Measurements from ENCODE around the gene MAP3K12.
"Not testable (repeated sequence)": the region's sequence is repeated elsewhere in the genome, so short reads cannot be mapped to it uniquely, and the experiment has no call there.

The MAP3K12 gene, protein sequence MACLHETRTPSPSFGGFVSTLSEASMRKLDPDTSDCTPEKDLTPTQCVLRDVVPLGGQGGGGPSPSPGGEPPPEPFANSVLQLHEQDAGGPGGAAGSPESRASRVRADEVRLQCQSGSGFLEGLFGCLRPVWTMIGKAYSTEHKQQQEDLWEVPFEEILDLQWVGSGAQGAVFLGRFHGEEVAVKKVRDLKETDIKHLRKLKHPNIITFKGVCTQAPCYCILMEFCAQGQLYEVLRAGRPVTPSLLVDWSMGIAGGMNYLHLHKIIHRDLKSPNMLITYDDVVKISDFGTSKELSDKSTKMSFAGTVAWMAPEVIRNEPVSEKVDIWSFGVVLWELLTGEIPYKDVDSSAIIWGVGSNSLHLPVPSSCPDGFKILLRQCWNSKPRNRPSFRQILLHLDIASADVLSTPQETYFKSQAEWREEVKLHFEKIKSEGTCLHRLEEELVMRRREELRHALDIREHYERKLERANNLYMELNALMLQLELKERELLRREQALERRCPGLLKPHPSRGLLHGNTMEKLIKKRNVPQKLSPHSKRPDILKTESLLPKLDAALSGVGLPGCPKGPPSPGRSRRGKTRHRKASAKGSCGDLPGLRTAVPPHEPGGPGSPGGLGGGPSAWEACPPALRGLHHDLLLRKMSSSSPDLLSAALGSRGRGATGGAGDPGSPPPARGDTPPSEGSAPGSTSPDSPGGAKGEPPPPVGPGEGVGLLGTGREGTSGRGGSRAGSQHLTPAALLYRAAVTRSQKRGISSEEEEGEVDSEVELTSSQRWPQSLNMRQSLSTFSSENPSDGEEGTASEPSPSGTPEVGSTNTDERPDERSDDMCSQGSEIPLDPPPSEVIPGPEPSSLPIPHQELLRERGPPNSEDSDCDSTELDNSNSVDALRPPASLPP

DNA sequence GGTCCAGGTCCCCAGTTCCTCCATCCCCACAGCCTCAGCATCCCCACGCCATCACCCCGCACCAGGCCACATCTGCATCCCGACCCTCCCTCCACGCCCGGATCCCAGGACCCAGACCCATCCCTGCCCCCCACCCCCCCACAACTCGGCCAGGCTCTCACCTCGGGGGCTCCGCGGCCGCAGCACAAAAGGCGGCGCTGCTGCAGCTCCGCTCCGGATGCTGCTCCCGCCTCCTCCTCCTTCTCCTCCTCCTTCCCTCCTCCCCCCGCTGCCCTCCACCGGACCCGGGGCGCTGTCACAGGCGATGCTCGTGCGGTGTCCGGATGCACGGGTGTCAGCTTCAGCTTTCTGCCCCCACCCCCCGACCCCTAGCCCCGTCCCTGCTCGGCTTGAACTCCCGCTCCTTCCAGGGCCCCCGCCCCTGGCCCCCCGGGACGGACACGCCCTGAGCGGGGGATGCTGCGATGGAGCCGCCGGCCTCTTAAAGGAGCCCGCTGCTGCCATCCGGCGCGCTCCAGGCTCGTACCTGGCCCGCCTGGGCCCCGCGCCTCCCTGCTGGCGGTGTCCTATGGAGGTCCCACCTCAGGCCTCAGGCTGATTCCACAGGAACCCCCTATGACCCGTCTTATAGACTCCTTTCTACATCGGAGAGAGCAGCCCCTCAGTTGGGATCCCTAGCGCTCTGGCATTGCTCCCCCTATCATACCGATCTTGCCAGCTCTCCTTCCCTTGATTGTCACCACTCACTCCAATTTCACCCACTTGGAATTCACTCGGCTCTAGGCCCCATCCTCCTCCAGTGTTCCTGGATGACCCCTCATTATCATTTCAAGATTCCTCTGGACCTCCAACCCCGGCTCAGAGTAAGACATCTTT is at the start of gene MAP3K12:
TSS of gene MAP3K12 (minus strand) at position 193 of the 876 bp plus-strand sequence. CDS start 12,067 bp downstream, outside the sequence.
- no peak for DNase-seq

DNA sequence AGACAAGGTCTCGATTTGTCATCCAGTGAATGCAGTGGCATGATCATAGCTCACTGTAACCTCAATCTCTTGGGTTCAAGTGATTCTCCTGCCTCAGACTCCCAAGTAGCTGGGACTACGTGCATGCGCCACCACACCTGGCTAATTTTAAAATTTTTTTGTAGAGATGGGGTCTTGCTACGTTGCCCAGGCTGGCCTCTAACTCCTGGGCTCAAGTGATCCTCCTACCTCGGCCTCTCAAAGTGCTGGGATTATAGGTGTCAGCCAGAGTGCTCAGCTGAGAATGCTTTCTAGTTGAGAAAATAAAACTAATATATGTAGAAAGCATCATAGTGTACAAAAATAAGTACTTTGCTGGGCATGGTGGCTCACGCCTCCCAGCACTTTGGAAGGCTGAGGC is 49.1 kb upstream of the MAP3K12 start:
- not testable (repeated sequence) for DNase-seq

DNA sequence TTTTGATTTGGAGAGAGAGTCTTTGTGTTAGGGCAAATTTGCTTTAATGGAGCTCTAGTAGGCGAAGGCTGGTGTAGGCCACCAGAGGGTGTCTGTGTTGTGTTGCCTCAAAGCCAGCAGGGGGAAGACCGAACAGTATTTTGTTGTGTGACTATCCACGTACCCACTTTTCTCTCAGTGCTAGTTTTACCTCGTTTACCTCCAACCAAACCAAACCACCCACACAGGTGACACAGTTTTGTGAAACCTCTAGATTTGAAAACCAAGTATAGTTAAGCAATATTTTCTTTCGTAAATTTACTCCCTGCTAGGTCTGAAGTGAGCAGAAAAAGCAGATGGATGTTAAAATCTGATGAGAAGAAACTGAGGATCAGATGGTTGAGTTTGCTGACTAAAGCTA is 44.3 kb upstream of the MAP3K12 start:
- DNase-seq = no peak

DNA sequence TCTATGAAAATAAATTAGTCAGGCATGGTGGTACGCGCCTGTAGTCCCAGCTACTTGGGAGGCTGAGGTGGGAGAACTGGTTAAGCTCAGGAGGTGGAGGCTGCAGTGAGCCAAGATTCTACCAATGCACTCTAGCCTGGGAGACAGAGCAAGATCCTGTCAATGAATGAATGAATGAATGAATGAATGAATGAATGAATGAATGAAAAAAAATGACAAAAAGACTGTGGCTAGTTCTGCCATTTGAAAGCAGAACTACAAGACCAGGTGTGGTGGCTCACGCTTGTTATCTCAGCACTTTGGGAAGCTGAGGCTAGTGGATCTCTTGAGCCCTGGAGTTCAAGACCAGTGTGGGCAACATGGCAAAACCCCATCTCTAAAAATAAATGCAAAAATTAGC is 40.3 kb upstream of the MAP3K12 start:
- no peak for DNase-seq

DNA sequence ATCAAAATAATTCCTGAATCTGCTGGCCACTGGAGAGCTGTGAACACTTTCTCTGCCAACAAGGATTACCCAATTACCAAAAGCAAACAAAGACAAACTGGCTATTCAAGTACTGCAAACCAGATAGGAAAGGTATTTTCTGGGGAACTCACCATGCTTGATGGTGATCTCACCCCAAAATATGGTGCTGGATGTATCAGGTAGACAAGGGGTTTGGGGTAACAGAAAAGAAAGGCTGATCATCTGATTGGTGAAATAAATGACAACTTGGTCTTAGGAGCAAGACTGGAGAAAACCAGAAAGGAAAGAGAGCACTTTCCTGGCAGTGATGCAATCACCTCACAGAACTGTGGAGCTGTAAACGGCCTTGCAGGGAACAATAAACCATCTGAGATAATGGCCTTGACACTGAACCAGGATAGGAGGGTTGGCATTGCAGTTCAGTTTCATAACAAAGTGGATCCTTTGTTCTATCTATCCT is 39.0 kb upstream of the MAP3K12 start:
- no peak for DNase-seq

DNA sequence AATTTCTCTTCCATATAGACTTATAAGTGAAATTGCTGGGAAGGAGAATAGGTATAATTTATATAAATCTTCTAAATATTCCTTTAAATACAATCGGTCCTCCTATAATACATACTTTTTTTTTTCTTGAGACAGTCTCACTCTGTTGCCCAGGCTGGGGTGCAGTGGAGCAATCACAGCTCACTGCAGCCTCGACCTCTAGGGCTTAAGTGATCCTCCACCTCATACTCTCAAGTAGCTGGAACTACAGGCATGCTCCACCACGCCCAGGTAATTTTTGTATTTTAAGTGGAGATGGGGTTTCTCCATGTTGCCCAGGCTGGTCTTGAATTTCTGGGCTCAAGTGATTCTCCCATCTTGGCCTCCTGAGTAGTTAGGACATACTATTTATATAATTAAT is 37.7 kb upstream of the MAP3K12 start:
- DNase-seq = no peak

DNA sequence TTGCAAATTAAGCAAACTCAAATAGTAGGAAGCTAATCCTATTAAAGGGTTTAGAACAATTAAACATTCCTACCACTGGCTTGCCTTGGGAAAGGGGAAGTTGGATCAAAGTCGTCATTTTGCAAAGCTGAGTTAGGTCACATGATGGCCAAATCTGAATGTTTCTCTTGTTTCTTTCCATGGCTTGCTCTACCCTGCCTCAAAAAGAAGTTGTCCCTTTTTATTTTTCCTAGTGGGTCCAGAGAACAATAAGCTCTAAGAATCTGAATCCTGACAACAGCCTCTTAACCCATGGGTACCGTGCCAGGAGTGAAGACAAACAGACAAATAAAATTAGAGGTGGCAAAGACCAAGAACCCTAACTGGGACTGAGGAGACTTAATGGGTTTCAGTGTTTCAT is 34.2 kb upstream of the MAP3K12 start:
- no peak for DNase-seq

DNA sequence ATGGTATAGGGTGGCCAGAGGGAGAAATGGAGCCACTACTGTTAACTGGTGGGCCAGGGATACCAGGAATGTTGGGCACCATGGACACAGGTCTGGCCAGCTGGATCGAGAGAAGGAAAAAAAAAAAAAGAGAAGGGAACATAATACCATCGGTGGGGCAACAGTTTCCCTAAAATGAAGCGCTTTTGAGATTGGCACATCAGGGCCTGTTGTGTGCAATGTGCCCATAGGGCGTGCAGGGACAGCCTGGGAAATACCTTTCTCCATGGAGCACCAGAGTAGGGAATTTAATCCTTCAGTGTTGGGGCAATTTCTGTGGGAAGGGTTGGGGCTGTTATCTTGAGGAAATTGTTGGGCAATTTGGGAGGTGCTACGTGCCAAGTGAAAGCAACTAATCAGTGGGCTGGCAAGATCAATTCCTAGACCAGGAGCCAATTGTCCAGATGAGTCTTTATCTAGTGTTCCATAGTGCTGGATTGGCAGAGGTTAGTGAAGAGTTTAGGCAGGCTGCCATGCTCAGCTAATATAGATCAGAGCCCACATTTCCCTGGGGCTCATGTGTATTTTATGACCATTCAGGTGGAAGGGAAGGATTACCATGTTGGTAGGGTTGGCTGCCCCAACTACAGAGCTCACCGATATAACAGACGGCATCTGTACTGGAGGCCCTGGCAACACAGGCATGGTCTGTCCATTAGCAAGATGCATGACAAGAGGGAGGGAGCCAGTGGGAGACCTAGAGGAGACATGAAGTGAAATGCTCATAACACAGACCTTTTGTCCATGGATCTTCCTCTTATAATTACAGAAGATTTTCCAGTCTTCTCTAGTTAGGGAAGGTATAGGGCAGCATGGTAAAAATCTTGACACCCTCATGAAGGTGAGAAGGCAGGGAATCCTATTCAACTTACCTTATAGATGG is 33.5 kb upstream of the MAP3K12 start:
- no peak for DNase-seq

DNA sequence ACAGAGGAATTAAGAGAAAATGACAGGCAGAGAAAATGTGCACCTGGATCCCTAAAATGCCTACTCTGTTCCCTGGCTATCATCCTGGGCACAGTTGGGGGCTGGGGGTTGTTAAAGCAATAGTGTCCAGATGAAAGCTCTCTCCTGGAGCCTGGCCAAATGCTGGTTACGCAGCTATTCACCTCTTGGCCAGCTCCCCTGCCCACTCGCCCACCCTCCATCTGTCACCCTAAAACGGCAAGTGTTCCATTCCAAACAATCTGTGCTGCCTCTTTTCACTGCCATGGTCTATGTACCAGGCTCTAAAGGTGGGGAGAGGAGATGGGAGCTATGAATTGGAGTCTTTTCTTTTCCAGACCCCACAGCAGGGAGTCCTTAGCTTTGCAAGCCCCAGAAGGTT is 32.8 kb upstream of the MAP3K12 start:
- no peak for DNase-seq

DNA sequence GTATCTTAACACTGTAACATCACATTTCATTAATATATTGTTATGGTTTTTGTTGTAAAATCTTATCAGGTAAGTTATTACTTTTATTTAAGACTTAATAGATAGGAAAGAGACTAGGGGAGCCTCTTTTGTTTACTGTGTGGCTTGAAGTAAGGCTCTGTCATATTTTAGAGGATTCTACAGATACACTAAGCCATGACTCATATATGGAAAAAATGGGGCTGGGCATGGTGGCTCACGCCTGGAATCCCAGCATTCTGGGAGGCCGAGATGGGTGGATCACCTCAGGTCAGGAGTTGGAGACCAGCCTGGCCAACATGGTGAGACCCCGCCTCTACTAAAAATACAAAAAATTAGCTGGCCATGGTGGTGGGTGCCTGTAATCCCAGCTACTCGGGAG is 31.7 kb upstream of the MAP3K12 start:
- no peak for DNase-seq

DNA sequence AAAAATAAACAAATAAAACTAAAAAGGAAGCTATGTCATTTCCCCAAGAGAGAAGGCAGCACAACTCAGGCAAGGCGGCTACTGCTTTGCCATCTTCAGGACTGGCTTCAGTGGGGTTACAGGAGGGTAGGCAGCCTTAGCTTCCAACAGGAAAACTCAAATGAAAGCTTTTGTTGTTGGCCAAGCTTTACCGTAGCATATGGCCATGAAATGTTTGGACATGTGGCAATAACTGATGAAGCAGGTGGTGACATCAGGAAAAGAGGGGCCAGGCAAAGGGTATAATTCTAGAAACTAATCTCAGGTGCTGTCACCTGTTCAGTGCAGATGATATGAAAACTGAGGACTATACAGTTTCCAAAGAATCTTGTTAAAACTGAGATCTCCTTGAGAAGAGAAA is 30.8 kb upstream of the MAP3K12 start:
- no peak for DNase-seq

DNA sequence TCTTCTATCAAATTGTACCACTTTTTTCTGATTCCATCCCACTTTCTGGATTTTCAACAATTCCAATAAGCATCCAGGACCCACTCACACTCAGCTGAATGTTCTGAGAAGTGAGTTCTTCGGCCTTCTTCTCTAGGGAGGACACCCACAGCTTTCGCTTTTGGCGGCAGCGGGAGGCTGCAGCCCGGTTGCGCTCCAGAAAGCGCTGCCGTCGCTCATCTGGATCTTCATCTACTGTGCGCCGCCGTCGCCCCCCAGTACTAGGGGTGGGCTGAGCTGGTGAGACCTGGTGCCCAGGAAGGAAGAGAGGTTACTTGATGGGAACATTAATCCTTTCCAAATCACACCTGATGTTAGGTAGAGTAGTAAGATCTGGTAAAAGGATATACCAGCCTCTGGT is 25.2 kb upstream of the MAP3K12 start:
- no peak for DNase-seq

DNA sequence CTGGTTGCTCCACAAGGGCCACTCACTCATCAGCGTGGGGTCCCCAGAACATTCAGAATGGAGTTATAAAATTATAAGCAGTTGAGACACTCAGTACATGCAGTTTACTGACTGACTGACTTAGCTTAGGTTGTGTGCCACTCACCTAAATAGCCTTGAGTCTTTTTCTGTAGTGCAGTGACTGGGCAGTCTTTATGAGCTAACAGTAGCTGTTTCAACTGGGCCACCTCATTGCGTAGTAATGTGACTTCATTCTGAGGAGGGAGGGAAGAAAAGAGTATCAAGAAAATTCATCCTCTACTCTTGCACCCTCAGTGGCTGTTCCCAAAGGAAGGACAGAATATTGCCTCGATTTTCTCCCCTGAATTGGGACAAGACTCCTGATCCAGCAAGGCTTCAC is 23.9 kb upstream of the MAP3K12 start:
- no peak for DNase-seq

DNA sequence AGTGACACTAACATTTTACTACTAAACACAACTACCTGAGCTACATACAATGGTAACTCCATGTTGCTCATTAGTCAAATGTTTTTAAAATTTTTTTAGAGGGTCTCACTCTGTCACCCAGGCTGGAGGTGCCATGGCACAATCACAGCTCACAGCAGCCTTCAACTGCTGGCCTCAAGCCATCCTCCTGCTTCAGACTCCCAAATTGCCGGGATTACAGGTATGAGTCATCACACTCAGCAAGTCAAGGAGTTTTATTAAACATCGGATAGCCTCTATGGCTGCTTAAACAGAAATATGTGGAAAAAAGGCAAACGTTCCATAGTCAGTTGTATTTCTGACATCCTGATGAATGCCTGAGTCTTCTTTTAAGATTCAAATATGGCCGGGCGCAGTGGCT is 19.1 kb upstream of the MAP3K12 start:
- no peak for DNase-seq

DNA sequence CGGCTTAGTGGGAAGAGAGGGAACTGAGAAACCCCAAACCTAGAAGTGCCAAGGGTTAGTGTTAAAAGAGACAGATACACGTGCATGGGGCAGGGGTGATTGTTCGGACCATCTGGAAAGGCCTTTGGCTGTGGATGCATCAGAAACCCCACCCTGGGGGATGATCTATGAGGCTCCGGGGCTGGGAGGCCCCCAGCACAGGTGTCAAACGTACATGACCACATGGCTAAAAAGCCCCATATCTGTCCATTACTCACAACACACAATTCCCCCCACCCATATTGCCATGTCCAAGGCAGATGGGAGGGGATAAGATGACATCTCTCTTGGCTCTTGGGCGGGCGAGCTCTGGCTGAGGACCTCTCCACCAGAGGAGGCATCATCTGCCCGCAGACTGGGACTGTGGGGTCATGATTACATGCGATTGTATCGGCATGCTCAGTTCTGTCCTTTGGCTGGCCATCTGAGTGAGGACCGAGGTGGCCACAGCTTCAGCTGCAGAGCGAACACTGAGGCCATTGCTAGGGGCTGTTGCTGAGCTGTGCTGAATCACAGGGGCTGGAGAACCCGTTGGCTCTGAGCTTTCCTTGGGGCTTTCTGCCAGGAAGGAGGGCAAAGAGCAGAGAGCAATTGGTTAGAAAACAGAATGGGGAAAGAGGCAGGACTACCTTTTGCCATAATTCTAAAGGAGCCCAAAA is 17.6 kb upstream of the MAP3K12 start:
- DNase-seq = no peak

DNA sequence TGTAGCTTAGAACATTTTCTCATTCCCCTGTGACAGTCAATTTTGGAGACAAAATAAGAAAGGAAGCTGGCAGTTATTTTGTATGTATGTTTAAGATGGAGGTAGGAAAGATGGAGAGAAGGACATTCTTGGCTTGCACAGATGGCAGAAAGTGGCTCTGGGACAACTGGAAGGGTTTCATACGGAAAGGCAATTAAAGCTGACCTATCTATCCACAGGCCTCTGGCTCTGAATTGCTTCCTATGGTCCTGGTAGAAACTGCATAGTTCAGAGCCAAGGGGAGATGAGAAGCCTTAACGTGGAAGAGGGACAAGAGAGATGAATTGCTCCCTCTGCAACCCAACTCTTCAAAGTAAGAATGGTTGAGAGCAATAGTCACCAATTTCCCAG is 16.0 kb upstream of the MAP3K12 start:
- no peak for DNase-seq

DNA sequence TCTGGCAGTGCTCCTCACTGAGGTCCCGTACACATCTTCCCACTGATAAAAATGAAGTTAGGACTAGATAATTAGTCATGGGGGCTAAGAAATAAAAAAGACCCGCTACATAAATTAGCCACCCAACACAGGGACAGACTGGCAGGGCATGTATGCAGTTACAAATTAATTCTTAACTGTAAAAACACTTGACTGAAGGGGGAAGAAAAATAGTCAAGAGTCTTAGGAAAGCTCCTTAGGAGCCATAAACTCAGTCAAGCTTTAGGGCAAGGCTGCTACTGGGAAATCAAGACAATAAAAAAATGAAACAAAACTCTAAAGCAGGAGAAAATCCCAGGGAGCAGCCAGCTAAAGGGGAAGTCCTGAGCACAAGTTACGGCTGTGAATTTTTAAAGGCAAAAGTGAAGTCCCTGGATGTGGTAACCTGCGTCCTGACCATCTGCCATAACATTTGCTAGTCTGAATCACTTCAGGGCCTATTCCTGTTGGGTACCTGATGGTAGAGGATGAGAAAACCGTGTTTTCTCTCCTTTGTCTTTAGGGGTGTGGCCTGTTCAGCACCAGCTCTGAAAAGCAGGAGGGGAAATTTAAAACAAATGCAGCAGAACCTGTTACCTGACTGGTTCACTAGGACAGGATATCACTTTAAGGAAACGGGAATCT is 15.5 kb upstream of the MAP3K12 start:
- no peak for DNase-seq

DNA sequence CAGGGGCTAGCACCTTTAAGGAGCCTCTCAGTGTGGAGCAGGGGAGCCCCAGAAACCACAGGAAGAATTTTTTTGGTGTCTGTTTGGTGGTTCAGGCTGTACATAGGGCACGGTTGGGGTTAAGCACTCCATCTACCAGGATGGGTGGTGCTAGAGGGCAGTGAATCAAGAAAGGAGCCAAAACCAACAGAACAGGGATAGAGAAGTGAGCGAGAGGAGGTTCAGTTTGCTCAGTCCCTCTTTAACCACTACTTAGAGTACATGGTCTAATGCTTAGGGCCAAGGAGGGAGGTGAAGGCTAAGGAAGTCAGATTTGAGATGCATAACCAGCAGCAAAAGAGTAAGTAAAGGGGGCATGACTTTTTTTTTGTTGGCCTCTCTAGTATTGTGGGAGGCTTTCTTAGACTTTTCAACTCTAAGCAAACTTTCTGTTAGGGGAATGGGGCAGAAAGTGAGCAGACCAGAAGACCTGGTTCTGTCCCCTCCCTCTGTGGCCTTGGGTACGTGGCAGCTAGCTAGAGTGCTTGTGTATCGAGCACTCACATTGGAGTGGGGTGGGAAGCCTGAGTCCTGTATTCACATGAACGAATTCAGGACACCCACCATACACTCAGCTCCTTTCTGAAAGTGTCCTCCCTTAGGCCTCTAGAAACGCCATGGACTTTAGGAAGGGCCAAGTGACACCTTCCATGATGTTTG is 14.6 kb upstream of the MAP3K12 start:
- DNase-seq = no peak

DNA sequence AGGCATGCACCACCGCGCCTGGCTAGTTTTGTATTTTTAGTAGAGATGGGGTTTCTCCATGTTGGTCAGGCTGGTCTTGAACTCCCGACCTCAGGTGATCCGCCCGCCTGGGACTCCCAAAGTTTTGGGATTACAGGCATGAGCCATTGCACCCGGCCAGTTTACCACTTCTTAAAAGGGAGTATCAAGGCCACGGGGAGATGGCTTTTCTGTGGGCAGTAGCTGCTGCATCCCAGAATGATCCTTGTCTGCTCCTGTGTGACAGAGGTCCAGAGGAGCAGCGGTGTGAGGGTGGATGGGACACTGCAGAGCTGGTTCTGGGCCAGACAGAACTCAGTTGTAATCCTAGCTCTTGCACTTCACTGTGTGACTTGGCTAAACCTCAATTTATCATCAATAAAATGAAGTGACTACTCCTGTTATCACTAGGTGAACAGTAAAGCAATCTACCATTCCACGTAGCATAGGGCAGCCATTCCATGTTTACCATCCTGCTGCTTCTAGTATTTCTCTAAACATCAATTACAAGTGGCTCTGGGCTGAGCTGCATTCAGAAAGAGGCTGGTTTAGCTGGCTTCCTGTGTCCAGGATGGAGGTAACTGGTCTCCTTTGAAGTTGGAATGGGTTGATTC is 11.0 kb upstream of the MAP3K12 start:
- no peak for DNase-seq

Data from cortex of kidney (tissue), 1 donor.